Measurements from ENCODE around the gene EP300.

DNA sequence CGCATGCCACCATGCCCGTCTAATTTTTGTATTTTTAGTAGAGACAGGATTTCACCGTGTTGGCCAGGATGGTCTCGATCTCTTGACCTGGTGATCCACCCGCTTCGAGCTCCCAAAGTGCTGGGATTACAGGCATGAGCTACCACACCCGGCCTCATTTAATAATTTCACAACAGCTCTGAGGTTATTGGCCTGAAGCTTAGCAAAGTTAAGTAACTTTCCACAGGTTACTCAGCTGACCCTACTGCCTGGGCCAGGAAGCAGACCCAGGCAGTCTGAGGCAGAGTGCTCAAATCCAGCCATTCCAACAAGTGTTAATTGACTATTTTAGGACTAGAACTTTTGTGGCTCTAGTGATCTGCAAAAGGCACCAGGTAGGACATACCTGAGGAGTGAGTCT, 60.5 kb downstream of the EP300 start:
- TF ChIP-seq POLR2AphosphoS5 (IDR thresholded peaks at IDR 0.05; ENCODE audit: borderline replicate concordance, low read depth, low read length) (no peak), EZH2 (IDR thresholded peaks at IDR 0.05) (no peak)

All from SK-N-MC (cell line).